Stimulated activated CD4-positive, alpha-beta T cell treated with anti-CD3 and anti-CD28 coated beads, Interleukin-1b, Interleukin-23, amount 100 ng/mL, for 4 hours (primary cell): ENCODE data around the gene LRP1.
A peak's percentile ranks its signal among the peaks of the same experiment; 100 is the strongest.
"Not testable (repeated sequence)": the region's sequence is repeated elsewhere in the genome, so short reads cannot be mapped to it uniquely, and the experiment has no call there.

Source experiments
- DNase-seq, 2 donors: peaks; one replicate each; pipeline ENCODE4 v3.0.0-alpha.2; 2020; ENCODE audit warnings: low read depth in 2 of 2

LRP1 gene

DNA sequence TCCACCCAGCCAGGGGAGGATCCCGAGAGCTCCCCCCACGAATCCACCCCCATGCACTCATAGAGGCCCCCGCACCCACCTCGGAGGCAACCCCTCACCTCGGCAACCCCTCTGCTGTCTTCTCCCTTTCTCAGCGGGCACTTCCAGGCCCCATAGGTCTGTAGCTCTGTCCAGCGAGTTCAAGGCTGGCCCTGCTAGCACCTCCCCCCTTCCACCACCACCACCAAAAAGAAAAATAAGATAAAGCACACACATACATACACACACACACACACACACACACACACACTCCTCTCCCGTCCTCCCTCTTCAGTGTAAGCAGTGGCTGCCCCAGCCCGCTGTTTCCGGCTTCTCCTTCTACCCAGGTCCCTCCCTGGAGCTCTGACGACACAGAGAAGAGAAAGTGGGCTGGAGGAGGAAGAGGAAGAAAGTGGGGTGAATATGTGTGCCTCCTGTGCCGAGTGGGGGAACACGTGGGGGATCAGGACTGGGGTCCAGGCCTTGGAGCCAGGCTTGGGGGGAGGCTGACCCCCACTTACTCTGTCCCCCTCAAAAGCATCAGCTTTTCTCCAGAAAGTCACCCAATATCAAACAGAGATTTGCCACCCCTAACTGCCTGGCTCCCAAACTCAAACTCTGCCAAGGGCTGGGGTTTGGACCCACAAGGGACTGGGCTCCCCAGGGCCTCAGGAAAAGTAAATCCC is 17.1 kb upstream of the LRP1 start, which contains the start of gene STAT6:
Gene STAT6, minus strand, starts transcription at position 332 of the 704 bp plus-strand sequence. CDS start 3,084 bp downstream, outside the sequence.
- DNase-seq = peak; percentile 62 to 74

DNA sequence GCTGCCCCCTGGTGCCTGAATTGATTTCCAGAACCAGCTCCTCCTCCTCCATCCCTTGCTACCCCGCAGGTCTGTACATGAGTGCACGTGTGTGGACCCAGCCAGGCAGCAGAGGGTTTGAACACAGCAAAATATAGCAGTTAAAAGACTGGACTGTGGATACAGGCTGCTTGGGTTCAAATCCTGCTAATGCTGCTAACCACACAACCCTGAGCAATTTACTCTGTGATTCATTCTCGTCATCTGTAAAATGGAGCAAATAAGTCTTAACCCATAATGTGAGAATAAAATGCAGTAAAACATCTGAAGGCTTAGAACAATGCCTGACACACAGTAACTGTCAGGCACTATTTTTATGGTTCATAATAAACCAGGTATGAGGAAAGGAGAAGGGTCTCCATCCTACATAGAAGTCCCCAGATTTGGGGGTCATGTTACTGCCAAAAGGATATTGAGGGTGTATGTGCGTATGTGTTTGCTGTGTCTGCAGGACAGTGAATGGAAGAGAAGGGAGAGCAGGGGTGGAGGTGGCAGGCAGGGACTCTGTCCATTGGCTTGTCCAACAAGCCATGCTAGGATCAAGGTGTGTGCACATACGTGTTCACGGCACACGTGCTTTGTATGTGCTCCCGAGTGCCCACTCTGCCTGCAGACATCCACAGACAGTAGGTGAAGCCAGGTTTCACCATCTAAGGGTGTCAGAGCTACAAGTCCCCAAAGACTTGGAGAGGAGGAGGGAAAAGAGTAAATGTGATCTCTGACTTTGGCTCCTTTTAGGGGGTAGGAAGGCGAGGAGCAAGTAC is 15.6 kb upstream of the LRP1 start:
- DNase-seq = peak in 1 of 2 donors; percentile 74

DNA sequence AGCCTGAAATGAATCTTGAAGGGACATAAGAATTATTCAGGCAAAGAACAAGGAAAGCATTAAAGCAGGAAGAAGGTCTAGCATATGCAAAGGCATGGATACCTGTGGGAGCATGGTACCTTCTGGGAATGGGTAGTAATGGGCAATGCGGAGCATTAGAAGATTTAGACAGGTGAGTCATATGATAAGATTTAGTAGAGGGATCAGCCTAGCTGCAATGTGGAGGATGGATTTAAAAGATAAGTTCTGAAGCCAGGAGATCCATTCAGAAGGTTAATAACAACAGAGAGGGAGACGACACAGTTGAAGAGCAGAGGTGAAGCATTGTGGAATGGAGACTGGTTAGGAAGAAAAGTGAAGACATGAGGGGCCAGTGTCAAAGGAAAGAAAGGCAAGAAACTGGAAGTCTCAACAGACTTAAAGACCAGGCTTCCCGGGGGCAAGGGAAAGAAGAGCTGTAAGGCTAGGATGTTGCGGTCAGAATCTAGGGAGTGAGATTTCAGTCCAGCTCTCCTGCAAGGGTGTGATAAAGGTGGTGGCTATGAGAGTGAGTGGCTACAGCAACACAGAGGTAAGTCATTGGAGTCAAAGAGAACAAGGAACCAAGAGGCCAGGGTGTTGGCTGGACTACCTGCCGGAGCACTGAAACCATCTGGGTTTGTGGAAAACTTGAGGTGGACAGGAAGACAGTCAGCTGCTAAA is 11.6 kb upstream of the LRP1 start:
- no peak for DNase-seq

DNA sequence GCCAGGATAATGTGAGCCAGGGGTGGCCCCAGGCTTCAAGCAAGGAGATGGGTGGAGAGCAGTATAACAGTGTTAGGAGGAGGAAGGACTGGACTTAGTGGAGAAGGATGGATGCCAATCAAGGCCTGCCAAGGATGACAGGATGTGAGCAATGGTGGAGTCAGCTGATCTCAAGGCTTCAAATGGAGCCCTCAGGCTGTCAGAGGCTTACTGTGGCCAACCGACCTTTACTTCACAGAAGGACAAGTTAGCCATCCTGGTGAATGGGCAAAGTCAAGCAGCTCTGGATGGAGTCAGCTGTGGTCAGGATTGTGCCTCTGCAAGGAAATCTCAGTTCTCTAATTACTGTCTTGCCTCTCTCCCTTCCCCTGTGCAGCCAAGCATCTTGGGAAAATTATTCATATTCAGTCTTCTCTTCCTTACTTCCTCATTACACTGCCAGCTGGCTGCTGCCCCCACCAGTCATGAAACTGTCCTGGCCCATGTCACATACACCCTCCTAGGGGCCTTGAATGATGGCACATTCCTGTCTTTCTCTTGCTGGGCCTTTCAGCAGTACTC is 9.5 kb upstream of the LRP1 start:
- DNase-seq = no peak

DNA sequence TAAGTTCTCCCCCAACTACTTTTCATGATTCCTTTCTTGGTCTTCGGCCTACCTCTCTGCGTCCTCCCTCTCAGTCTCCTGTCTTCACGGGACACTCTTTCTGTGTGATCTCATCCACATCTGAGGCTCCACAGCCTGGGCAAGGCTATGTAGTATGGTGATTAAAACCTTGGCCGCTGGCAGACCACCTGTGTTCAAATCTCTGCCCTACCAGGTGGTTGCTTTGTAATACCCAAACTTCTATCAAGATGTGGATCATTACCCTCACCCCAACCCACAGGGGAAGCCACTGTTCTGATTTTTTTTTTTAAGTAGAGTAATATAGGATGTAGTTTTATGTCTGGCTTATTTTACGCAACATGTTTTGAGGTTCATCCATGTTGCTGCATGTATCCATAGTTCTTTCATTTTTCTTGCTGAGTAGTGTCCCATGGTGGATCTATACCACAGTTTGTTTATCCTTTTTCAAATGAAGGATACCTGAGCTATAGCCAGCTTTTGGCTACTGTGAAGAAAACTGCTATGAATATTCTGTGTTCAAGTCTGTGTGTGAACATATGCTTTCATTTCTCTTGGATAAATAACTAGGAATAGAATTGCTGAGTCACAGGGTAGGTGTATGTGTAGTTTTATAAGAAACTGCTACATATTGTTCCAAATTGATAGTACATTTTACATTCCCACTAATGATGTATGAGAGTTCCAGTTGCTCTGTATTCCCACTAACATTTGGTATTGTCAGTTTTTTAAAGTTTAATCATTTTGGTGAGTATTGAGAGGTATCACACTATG is 8.8 kb upstream of the LRP1 start:
- no peak for DNase-seq

DNA sequence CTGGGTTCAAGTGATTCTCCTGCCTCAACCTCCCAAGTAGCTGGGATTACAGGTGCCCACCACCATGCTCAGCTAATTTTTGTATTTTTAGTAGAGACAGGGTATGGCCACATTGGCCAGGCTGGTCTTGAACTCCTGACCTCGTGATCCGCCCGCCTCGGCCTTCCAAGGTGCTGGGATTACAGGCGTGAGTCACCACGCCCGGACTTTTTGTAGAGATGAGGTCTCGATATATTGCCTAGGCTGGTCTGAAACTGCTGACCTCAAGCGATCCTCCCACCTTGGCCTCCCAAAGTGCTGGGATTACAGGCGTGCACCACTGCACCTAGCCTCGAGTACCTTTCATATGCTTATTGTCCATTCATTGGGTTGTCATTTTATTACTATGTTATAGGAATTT is 7.6 kb upstream of the LRP1 start:
- not testable (repeated sequence) for DNase-seq

DNA sequence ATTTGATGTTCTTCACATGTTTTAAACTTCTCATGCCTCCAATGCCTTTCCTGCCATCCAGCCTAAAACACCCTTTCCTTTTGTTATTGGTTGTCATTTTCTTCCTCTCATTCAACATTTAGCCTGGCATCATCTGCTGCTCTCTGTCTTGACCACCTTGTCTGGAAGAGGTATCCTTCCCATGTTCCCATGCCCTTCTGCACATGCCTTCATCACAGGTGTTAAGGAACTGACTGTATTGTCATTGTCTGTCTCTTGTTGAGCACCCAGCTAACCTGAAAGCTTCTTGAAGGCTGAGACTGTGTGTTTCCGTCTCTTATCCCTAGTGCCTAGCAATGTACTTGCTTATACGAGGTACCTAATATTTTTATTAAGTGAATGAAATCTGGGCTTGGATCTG is 4.5 kb upstream of the LRP1 start:
- no peak for DNase-seq

DNA sequence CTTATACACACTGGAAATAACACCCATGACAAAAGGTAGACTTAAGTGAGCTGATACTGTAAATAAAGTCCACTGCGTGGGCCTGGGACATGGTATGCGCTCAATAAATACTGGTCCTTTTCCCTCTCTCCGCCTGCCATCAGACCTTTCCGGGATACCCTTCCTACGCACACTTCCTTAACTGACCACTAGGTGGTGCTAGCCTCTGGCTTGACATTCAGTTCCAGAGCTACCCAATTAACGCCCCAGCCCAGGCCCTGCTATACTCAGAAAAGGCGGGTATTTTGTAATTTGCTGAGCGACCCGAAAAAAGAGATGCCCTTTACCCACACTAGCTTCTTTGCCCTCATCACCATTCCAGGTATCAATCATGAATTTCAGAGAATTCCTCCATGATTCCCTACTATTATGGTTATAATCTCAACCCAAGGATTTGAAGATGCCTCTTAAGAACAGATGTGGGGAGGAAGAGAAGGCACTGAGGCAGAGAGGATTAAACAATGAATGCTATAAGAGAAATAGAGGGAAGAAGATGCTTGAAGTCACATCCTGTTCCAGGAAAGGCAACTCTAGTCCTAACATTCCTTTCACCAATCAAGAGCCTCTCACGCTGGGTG is 3.9 kb upstream of the LRP1 start:
- peak; percentile 46 to 77 for DNase-seq

DNA sequence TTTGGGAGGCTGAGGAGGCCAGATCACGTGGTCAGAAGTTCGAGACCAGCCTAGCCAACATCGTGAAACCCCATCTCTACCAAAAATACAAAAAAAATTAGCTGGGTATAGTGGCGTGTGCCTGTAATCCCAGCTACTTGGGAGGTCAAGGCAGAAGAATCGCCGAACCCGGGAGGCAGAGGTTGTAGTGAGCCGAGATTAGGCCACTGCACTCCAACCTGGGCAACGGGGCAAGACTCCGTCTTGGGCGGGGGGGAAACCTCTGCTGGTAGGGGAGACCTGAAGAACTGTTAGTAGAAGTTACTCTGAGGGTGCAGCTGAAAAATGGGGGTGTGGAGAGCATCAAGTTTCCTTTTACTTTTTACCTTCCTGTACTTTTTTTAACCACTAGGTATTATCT is 2.2 kb upstream of the LRP1 start:
- DNase-seq = no peak

DNA sequence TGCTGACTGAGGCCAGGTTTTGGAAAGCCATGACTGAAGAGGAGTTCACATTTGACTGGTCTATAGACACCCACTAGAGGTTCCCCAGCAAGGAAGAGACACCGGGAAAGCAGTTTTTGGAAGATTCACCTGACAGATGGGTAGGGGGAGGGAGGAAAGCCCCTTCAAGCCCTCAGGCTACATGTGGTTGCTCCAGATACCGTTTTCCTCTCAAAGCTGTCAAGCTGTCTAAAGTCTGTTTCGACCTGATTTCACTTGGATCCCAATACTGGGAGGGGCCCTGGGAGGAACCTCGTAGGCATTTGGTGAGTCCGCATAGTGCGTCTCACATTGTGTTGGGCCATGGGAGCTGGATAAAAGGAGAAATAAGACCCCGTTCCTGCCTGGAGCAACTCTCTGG is 1.7 kb upstream of the LRP1 start:
- no peak for DNase-seq

DNA sequence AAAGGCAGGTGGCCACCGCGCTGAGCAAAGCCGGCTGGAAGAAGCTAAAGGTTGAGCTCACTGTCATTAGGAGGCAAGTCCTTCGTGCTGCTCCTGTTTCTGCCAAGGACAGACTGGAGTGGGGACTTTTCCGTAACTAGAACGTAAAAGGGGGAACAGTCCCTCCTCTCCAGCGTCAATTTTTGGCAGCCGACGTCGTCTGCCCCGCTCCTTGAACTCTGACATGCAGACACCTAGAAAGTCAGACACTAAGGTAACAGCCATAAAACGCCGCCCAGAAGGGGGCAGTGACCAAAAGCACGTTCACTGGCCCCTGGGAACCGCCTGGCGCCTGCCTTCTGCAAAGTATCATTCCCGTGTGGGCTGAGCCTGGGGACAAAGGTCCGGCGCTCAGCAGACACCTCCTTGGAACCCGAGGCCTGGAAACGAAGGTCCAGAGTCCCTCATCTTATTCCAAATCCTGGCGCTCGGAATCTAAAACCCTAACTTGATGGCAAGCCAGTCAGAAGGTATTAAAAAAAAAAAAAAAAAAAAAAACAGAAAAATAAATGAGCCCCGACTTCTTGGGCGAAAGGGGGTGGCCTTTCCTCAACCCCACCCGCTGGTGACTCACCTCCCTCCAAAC is 1.1 kb upstream of the LRP1 start:
- peak; percentile 27 to 57 for DNase-seq

DNA sequence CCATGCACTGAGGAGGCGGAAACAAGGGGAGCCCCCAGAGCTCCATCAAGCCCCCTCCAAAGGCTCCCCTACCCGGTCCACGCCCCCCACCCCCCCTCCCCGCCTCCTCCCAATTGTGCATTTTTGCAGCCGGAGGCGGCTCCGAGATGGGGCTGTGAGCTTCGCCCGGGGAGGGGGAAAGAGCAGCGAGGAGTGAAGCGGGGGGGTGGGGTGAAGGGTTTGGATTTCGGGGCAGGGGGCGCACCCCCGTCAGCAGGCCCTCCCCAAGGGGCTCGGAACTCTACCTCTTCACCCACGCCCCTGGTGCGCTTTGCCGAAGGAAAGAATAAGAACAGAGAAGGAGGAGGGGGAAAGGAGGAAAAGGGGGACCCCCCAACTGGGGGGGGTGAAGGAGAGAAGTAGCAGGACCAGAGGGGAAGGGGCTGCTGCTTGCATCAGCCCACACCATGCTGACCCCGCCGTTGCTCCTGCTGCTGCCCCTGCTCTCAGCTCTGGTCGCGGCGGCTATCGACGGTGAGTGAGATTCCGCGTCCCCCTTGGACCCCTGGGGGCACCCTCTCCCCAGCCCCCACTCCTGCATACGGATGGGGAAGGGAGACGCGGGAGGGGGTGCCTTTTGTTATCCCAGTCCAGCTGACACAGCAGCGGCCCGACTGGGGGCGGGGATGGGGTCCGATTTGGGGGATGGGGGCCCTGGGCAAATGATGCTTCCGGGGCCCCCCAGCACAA is 400 bp downstream of the LRP1 start:
- DNase-seq = no peak

DNA sequence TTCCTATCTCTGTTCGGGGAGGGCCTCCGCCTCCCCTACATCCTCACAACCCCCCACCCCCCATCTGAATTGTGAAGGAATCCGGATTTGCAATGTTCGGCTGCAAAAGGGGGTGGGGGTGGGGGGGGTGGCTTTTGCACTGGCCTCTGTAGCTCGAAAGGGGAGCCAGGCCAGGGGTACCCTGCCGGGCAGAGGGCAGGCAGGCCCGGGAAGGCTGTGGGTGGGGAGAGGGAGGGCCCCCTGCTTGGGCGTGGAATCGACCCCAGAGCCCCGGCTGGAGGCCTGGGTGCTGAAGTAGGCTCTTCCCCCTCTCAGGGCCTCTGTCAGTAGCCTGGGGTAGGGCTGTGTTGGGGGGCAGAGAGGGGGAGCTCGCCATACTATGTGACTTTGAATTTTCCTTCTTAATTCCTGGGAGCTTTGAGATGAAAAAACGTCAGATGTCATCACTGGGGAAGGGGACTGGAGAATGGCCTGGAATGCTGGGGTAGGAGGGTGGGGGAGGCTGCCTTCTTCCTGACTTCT is 1.1 kb downstream of the LRP1 start:
- DNase-seq = no peak

DNA sequence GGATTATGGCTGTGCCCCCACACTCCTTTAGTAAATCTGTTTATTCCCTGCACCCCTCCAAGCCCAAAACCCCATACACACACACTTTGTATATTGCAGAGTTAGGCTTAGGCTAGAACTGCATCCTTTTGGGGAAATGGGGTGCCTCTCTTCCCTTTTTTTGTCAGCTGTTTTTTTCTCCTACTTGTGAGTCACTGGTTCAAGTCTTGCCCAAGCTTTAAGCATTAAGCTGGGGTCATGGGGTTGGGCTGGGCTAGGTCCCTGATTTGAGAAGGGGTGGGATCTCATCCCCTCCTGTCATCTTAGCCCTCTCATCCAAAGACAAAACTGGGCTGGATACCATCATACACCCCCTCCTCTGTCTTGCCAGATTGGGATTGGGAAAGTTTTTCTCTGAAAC is 1.6 kb downstream of the LRP1 start:
- DNase-seq = no peak

DNA sequence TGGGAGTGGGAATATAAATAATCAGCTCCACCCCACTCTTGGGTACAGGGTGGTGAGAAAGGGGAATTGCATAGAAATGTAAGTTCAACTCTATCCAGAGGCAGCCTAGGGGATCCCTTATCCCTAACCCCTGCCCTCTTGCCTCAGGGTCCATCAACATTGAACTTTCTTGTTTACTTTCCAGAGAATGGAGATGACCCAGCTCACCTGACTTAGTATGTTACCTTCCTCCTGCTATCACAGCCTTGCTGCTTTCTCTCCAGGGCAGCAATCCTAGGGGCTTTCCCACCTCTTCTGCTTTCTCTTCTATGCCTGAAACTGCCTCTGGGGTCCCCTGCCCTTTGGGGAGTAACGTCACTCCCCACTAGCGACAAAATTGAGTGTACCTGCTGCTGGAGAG is 2.7 kb downstream of the LRP1 start:
- DNase-seq = no peak

DNA sequence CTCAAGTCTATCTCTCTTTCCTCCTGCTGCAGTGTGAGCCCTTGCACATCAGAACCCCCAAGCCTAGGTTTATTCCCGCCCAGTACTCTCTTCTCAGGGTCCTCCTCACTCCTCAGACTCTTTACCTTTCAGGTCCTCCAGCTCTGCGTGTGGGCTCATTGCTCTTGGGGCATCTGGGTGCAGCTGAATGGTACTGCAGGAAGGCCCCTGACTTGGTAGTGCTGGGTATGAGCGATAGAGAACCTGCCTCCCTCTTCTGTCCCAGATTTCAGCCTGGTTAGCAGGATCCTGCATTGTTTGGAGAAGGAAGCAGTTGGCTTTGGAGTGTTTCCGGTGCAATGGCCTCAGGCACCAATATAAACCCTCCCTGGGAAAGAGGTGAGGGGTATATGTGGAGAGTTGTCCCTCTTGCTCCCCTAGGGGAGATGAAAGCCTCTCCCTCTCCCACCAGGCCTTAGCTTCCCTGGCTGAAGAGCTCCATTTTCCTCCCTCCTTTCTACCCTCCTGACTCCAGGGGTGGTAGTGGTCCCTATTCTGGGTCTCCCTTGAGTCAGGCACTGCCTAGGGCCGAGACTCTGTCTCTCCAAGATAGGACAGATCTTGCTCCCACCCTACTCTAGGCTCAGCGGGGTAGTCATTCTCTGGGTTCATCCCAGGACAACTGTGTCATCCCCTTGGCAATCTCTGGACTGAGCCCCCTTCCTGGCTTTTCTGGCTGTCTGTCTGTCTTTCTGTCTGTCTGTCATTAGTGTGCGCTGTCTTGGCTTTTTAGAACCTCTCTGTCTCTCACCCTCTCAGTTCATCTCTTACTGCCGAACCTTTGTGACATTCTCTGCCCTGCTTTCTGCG is 3.8 kb downstream of the LRP1 start:
- DNase-seq = no peak

DNA sequence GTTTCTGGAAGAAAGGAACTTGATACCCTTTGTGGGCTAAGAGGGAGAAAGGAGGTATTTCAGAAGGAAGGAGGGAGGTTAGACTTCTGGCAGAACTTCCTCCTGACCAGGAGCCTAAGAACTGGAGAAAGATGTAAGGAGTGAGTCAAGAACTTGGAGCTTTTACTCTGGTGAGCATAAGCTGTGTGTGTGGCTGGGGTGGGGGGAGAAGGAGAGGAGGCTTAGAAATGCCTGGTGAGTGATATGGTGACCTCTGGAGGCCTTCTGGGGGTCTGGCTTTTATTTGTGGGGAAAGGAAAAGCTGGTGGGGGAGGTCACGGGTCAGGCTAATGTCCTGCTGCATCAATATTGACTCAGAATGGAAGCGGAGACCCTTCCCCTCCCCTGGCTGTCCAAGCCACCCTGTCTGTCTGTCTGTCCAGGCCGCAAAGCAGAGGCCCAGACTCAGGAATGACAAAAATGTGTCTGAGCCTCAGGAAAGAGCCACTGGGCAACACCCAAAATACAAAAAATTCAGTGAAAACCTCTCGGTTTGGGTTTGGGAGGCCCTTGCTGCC is 4.8 kb downstream of the LRP1 start:
- no peak for DNase-seq

DNA sequence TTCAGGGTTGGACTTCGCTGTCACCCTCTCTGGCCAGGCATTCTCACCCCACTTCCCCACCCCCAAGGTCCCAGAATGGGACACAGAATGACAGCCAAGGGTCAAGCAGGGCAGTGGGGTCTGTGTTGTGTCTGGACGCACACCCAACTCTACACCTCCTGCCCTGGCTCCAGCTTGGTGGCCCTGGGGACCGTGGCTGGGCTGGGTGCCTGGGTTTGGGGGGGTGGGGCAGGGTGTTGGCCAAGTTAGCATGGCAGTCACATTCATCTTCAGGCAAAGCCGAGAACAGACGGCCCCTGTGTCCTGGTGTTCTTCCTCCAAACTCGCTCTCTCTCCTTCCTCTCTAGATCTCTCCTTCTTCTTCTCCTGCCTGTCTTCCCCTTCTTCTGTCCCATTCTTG is 5.6 kb downstream of the LRP1 start:
- no peak for DNase-seq
